GM19463 (cell line): ENCODE measurements around the gene KIAA1191.

ENCODE experiments used
- ATAC-seq: cut with Tn5 transposase; IDR thresholded peaks from one replicate; pipeline ENCODE4 v1.9.1; 2021; ENCODE audit warnings: mild to moderate bottlenecking, moderate library complexity; ENCODE audit not compliant: unreplicated experiment

KIAA1191 gene

GRCh38 chr5:176389135-176390123, 27.9 kb upstream of the KIAA1191 start:
- peak; percentile 28 for ATAC-seq

DNA sequence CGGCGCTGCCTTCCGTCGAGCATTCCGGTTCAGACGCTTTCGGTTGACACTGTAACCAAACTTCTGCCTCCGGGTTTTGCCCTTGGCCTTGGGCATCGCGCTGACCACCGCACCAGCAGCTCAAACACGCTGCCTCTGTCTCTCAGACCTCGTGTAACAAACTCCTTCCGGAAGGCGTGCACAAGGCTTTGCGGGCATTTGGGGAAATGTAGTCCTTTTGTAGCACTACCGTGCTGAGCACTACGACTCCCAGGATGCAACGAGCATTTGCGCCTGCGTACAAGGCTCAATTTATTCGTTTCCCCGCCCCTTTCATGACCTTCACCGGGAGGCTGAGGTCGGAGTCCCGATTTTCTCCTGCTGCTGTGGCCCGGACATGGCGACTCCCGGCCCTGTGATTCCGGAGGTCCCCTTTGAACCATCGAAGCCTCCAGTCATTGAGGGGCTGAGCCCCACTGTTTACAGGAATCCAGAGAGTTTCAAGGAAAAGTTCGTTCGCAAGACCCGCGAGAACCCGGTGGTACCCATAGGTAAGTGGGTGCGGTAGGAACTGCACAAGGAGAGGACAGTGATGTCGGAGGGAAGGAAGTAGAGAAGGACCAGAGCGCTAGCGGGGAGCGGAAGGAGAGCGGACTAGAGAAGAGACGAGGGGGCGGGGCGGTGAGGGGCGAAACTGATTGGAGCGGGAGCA, 27.0 kb upstream of the KIAA1191 start, which contains the start of the genes HIGD2A and NOP16:
HIGD2A (plus strand) TSS at position 308 of the 691 bp plus-strand sequence; CDS start at position 377, 69 bp downstream.
NOP16 (minus strand) TSS at position 155 of the 691 bp plus-strand sequence; CDS start at position 96, 59 bp downstream.
- ATAC-seq: peak; percentile 84

GRCh38 chr5:176388003-176388443, 26.5 kb upstream of the KIAA1191 start:
- no peak for ATAC-seq

- ATAC-seq: no peak
Observed at GRCh38 chr5:176387384-176387925, 25.9 kb upstream of the KIAA1191 start.

GRCh38 chr5:176386491-176386890, 24.9 kb upstream of the KIAA1191 start:
- ATAC-seq: no peak

DNA sequence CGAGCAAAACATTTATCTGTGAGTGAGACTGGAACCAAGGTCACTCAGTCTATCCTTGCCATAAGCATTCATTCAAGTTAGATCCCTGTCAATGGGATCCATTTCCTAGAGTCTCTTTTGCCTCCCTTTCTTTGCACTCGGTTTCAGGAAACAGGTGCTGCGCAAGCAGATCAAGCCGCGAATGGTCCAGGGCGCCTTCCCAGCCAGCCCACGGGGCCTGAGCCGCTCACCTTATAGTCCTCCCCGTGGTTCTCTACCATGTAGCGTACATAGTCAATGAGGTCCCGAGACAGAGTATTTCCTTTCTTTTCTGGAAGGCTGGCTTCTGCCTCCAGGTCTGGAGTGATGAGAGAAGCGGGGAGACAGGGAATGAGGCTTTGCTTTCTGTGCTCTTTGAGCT, 23.4 kb upstream of the KIAA1191 start:
- no peak for ATAC-seq

GRCh38 chr5:176384366-176384930, 22.9 kb upstream of the KIAA1191 start:
- ATAC-seq: no peak

- ATAC-seq: no peak
Observed at GRCh38 chr5:176383961-176384360, 22.4 kb upstream of the KIAA1191 start.

- no peak for ATAC-seq
Observed at GRCh38 chr5:176383248-176383905, 21.8 kb upstream of the KIAA1191 start.

- no peak for ATAC-seq
Observed at GRCh38 chr5:176382721-176383120, 21.2 kb upstream of the KIAA1191 start.

- ATAC-seq: no peak
Observed at GRCh38 chr5:176381979-176382378, 20.4 kb upstream of the KIAA1191 start.

GRCh38 chr5:176381423-176381822, 19.9 kb upstream of the KIAA1191 start:
- no peak for ATAC-seq

DNA sequence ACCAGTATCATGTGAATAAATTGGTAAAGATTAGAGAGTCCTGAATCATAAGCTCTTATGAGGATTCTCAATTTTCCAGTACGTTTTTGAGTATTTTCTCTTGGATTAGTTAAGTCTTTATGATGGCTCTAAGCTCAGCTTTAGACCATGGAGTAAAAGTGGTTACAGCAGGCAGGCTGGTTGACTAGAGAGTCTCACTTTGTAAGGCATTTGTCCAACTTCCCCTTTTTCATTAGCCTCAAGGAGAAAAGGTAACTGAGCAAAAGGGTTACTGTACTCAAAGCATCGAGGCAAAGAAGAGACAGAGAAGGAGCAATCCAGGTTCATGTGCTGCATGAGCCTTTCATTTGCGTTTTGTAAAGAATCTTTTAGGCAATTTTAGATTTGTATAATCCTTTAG, 18.3 kb upstream of the KIAA1191 start:
- ATAC-seq: no peak

- ATAC-seq: no peak
Observed at GRCh38 chr5:176373100-176373818, 11.7 kb upstream of the KIAA1191 start.

- ATAC-seq: no peak
Observed at GRCh38 chr5:176371621-176372539, 10.3 kb upstream of the KIAA1191 start.

- no peak for ATAC-seq
Observed at GRCh38 chr5:176369934-176370711, 8.6 kb upstream of the KIAA1191 start.

DNA sequence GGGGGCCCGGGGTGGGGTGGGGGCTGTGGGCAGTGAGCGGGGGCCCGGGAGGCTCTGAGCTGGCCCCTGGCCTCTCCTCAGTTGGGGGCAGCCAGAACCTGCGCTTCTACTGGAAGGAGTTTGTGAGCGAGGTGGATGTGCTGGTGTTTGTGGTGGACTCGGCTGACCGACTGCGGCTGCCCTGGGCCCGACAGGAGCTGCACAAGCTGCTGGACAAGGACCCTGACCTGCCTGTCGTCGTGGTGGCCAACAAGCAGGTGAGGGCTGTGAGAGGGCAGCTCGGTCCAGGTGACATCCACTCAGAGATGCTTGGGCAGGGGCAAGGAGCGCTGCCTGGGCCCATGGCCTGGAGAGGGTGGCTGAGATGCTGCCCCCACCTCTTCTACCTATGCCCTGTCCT, 7.2 kb upstream of the KIAA1191 start:
- no peak for ATAC-seq
